Prostate gland (tissue), 2 donors: ENCODE results near the gene HAP1.

ENCODE experiments used
- POLR2AphosphoS5 ChIP-seq: sonication (generic); formaldehyde crosslinking; IDR thresholded peaks from one replicate; pipeline ENCODE4 v1.6.1; 2017; ENCODE audit warnings: antibody characterized with exemption
- TF ChIP-seq, protein P1 (sequence below), 4 experiments: fragments of 200-600 bp in 2 of 4; fragments of 450-650 bp in 2 of 4; sonication (generic) in 2 of 4; IDR thresholded peaks; 1 replicate in 3 of 4; 2 replicates in 1 of 4; pipeline ENCODE4 v1.5.1; 2016 to 2019; ENCODE audit warnings: antibody characterized with exemption in 4 of 4, mild to moderate bottlenecking in 2 of 4, moderate library complexity in 2 of 4

- TF ChIP-seq, protein P1, sequence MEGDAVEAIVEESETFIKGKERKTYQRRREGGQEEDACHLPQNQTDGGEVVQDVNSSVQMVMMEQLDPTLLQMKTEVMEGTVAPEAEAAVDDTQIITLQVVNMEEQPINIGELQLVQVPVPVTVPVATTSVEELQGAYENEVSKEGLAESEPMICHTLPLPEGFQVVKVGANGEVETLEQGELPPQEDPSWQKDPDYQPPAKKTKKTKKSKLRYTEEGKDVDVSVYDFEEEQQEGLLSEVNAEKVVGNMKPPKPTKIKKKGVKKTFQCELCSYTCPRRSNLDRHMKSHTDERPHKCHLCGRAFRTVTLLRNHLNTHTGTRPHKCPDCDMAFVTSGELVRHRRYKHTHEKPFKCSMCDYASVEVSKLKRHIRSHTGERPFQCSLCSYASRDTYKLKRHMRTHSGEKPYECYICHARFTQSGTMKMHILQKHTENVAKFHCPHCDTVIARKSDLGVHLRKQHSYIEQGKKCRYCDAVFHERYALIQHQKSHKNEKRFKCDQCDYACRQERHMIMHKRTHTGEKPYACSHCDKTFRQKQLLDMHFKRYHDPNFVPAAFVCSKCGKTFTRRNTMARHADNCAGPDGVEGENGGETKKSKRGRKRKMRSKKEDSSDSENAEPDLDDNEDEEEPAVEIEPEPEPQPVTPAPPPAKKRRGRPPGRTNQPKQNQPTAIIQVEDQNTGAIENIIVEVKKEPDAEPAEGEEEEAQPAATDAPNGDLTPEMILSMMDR (IDR thresholded peaks at IDR 0.05): no peak
- no peak for TF ChIP-seq POLR2AphosphoS5
Observed at GRCh38 chr17:41681776-41682175, 52.7 kb downstream of the HAP1 start.
